ENCODE data around the gene SLC9A8. TPM values are rescaled to one million over a fixed set of nuclear protein-coding genes. Genes with fewer than 3 reads are reported as not detected.
A peak's percentile ranks its signal among the peaks of the same experiment; 100 is the strongest.

The SLC9A8 gene
- total and polyA plus RNA-seq, 9 of the 15 experiments (the other 6 are each of a cell fraction or from before 2014, with no cell fraction given) = 0.56 to 9.7 (median 5.0) TPM

- intact Hi-C loops (cut with micrococcal nuclease) = no loop called here
- FAIRE-seq = no peak
- POLR2A ChIA-PET = interaction anchor here (1.4 to 1.7 kb wide), 2 partner anchors 8 kb away, joined by 3 to 6 read pairs; no protein-coding TSS in a partner anchor
Observed at GRCh38 chr20:49885558-49886332, 73.1 kb downstream of the SLC9A8 start.

GRCh38 chr20:49886571-49887213 is 74.1 kb downstream of the SLC9A8 start:
- Histone ChIP-seq H3K36me3 (ENCODE audit: control insufficient read depth, insufficient read depth, low read length) (peaks cover 53% of the 10 kb centered on the region; the same call in 2 of the 3 replicates), H2AFZ (ENCODE audit: low read depth, low read length) (no peak overlapping the region), H3K27ac (ENCODE audit: extremely low read depth, low read depth, low read length) (no peak overlapping the region), H3K4me3 (no peak overlapping the region), H3K79me2 (ENCODE audit: control insufficient read depth, insufficient read depth, low read length) (no peaks in the 10 kb centered on the region), H3K9me1 (ENCODE audit: control insufficient read depth, insufficient read depth, low read length) (peaks cover 4% of the 10 kb centered on the region), H3K9me3 (replicated peaks; ENCODE audit: control insufficient read depth, insufficient read depth, low read depth, low read length) (no peaks in the 10 kb centered on the region), H3K9ac (ENCODE audit: insufficient read depth in 1 of 2, low read depth in 2 of 2, low read length in 2 of 2) (no peak overlapping the region), H4K20me1 (replicated peaks; ENCODE audit: control insufficient read depth, insufficient read depth, low read length) (peaks cover 12% of the 10 kb centered on the region; the same call in 1 of the 2 replicates), H3K4me1 (replicated peaks in 1 of 2; ENCODE audit: control insufficient read depth in 2 of 2, insufficient read depth in 2 of 2, low read length in 2 of 2) (peaks cover 0 to 30% of the 10 kb centered on the region in 2 experiments; a peak in 3 of 5 replicates), H3K4me2 (ENCODE audit: insufficient read depth, low read length) (no peak overlapping the region), H3K27me3 (ENCODE audit: control insufficient read depth in 2 of 2, insufficient read depth in 2 of 2, low read length in 2 of 2) (no peaks in the 10 kb centered on the region)
- ChIA-PET POLR2A (interaction anchor here (0.6 to 2.4 kb wide), 5 partner anchors 9 to 295 kb away, joined by 3 to 8 read pairs (median 3); no protein-coding TSS in a partner anchor), CTCF (ENCODE audit: low intra/inter-chr PET ratio) (interaction anchor here (2.8 to 3.0 kb wide), 2 partner anchors 276 to 553 kb away, joined by 18 to 22 read pairs; no protein-coding TSS in a partner anchor)
- intact Hi-C loops (cut with micrococcal nuclease) (no loop called here), in situ Hi-C loops (cut with MboI) (loop anchor here (25.0 kb wide), 1 partner anchor 549 kb away; no protein-coding TSS in a partner anchor)
- ATAC-seq (no peak), DNase-seq (ENCODE audit: extremely low read depth in 1 of 4, low spot score in 3 of 4) (no peak), FAIRE-seq (no peak)
- WGBS (ENCODE audit: insufficient coverage, low coverage, missing lambda C conversion rate) = 79% methylated on average over 19 of the region's 30 CpGs
- no TSS peak for BruUV-seq (replicated peaks)
- no peak for TF ChIP-seq GTF2A2 (tag; IDR thresholded peaks at IDR 0.05)
- TF ChIP-seq TFAM (CRISPR knock-in tag; conservative IDR thresholded peaks at IDR 0.05) = no peak
- TF ChIP-seq NFIC (IDR thresholded peaks at IDR 0.05) = 0 out of 2 replicates have a peak, but pooled peaks have one; percentile 7
- no peak for TF ChIP-seq HNRNPL (IDR thresholded peaks at IDR 0.05; ENCODE audit: low read depth, low read length)

More at GRCh38 chr20:49885558-49886332, 73.1 kb downstream of the SLC9A8 start:
- peak; percentile 11; the same call in 1 of the 2 replicates for TF ChIP-seq BCOR (IDR thresholded peaks at IDR 0.05)
- no peak for TF ChIP-seq RFX5 (IDR thresholded peaks at IDR 0.05; ENCODE audit: low read depth, low read length)
- no peaks in the 10 kb centered on the region for H3K27me3 ChIP-seq (ENCODE audit: control insufficient read depth in 2 of 2, insufficient read depth in 2 of 2, low read length in 2 of 2)
- DNase-seq (ENCODE audit: extremely low read depth in 1 of 4, low spot score in 3 of 4) (no peak), ATAC-seq (no peak)
- no peak overlapping the region for H2AFZ ChIP-seq (ENCODE audit: low read depth, low read length)
- no TSS peak for BruUV-seq (replicated peaks)
- no peak overlapping the region for H3K4me2 ChIP-seq (ENCODE audit: insufficient read depth, low read length)
- peaks cover 57% of the 10 kb centered on the region; the same call in 2 of the 3 replicates for H3K36me3 ChIP-seq (ENCODE audit: control insufficient read depth, insufficient read depth, low read length)
- no peak overlapping the region for H3K4me3 ChIP-seq
- H3K4me1 ChIP-seq (replicated peaks in 1 of 2; ENCODE audit: control insufficient read depth in 2 of 2, insufficient read depth in 2 of 2, low read length in 2 of 2) = peaks cover 0 to 21% of the 10 kb centered on the region in 2 experiments; a peak in 3 of 5 replicates
- H3K9ac ChIP-seq (ENCODE audit: insufficient read depth in 1 of 2, low read depth in 2 of 2, low read length in 2 of 2) = no peak overlapping the region
- H4K20me1 ChIP-seq (replicated peaks; ENCODE audit: control insufficient read depth, insufficient read depth, low read length) = peaks cover 11% of the 10 kb centered on the region; the same call in 1 of the 2 replicates
- H3K9me1 ChIP-seq (ENCODE audit: control insufficient read depth, insufficient read depth, low read length) = peaks cover 4% of the 10 kb centered on the region
- WGBS (ENCODE audit: insufficient coverage, low coverage, missing lambda C conversion rate) = 75% methylated on average over 13 of the region's 16 CpGs
- no peaks in the 10 kb centered on the region for H3K9me3 ChIP-seq (replicated peaks; ENCODE audit: control insufficient read depth, insufficient read depth, low read depth, low read length)
- CTCF ChIA-PET (ENCODE audit: low intra/inter-chr PET ratio) = no interaction called here
- H3K27ac ChIP-seq (ENCODE audit: extremely low read depth, low read depth, low read length) = no peak overlapping the region
- in situ Hi-C loops (cut with MboI) = loop anchor here (25.0 kb wide), 1 partner anchor 548 kb away; no protein-coding TSS in a partner anchor
- H3K79me2 ChIP-seq (ENCODE audit: control insufficient read depth, insufficient read depth, low read length) = no peaks in the 10 kb centered on the region

Measured in K562 (cell line).